ENCODE results near the gene SAC3D1. TPM values are rescaled to one million over a fixed set of nuclear protein-coding genes. Genes with fewer than 3 reads are reported as not detected.

Gene SAC3D1
- total and polyA plus RNA-seq, 2 of the 4 experiments (the other 2 are of a cell fraction) = 2.9 to 13.2 TPM

- H2AFZ ChIP-seq (replicated peaks; ENCODE audit: low read length, poor library complexity) = no peak within 1 kb of the TSS
- no peak within 1 kb of the TSS for H3K9ac ChIP-seq (ENCODE audit: low read depth, low read length)
- no peak within 1 kb of the TSS for H2BK5ac ChIP-seq (ENCODE audit: low read depth, low read length, poor library complexity, severe bottlenecking)
- no peak within 1 kb of the TSS for H3K4ac ChIP-seq (ENCODE audit: low read depth, low read length)
- no peaks in the 10 kb centered on the region for H4K20me1 ChIP-seq (ENCODE audit: insufficient read depth, low read length)
- no peak within 1 kb of the TSS for H4K8ac ChIP-seq (ENCODE audit: low read depth in 2 of 2, low read length in 2 of 2)
- H2BK15ac ChIP-seq (ENCODE audit: low read depth, low read length) = no peak within 1 kb of the TSS
- BruUV-seq (replicated peaks) = no TSS peak
- H3K79me1 ChIP-seq (ENCODE audit: low read depth in 1 of 2, low read length in 2 of 2) = no peaks in the 10 kb centered on the region
- in situ Hi-C loops (cut with MboI; ENCODE audit: low sequenced_read_pairs) (no loop called here), dilution Hi-C loops (cut with HindIII; ENCODE audit: low sequenced_read_pairs, unreplicated experiment) (no loop called here), intact Hi-C loops (cut with micrococcal nuclease) (no loop called here)
- TF ChIP-seq BHLHE40 (IDR thresholded peaks at IDR 0.05; ENCODE audit: low read depth, low read length) = no peak
- TF ChIP-seq RAD21 (IDR thresholded peaks at IDR 0.05; ENCODE audit: low read length) = no peak
- TF ChIP-seq CTCF (conservative IDR thresholded peaks at IDR 0.05; ENCODE audit: low read depth, low read length) = no peak
- no peak for TF ChIP-seq RFX5 (IDR thresholded peaks at IDR 0.05; ENCODE audit: low read depth, low read length)
- no peak for TF ChIP-seq ELK1 (IDR thresholded peaks at IDR 0.05; ENCODE audit: borderline replicate concordance, low read depth, low read length)
- no peak for TF ChIP-seq MXI1 (IDR thresholded peaks at IDR 0.05; ENCODE audit: borderline replicate concordance, low read depth, low read length)
- no peak within 1 kb of the TSS for H3K4me3 ChIP-seq (ENCODE audit: insufficient read depth, low read depth, low read length)
- peaks cover 25% of the 10 kb centered on the region; the same call in 1 of the 2 replicates for H3K27me3 ChIP-seq (ENCODE audit: control insufficient read depth, insufficient read depth, low read length)
- ChIA-PET CTCF (interaction anchor here (0.8 to 1.0 kb wide), 3 partner anchors 13 to 18 kb away, joined by 3 to 8 read pairs (median 3); no protein-coding TSS in a partner anchor), POLR2A (ENCODE audit: unreplicated experiment) (no interaction called here)
- peak within 1 kb of the TSS; percentile 37 for H2AK9ac ChIP-seq (replicated peaks; ENCODE audit: low read depth, low read length, poor library complexity)
- H3K18ac ChIP-seq (ENCODE audit: low read depth, low read length) = no peak within 1 kb of the TSS
- H3K27ac ChIP-seq (ENCODE audit: insufficient read depth, low read length) = no peak within 1 kb of the TSS
- no peak within 1 kb of the TSS for H2BK120ac ChIP-seq (ENCODE audit: low read depth, low read length)
- H3K23ac ChIP-seq (ENCODE audit: low read depth, low read length) = no peak within 1 kb of the TSS; the same call in 1 of the 2 replicates
- no peak for DNase-seq
- H3K56ac ChIP-seq (ENCODE audit: extremely low read depth, insufficient read depth, low read length) = no peak within 1 kb of the TSS
- no peak within 1 kb of the TSS for H4K5ac ChIP-seq (ENCODE audit: low read depth, low read length)
- H3K14ac ChIP-seq (replicated peaks; ENCODE audit: low read depth, low read length) = no peak within 1 kb of the TSS
- no peaks in the 10 kb centered on the region for H3K36me3 ChIP-seq (ENCODE audit: control insufficient read depth, insufficient read depth, low read length)
- H3K4me2 ChIP-seq (ENCODE audit: low read depth, low read length) = no peak within 1 kb of the TSS
- 30% methylated on average over 2 of the region's 8 CpGs; no CpG with 5 or more reads in 1 of the 2 experiments for WGBS, 2 experiments (ENCODE audit: extremely low coverage in 2 of 2, insufficient read length in 1 of 2)
- no peaks in the 10 kb centered on the region for H3K4me1 ChIP-seq (ENCODE audit: control insufficient read depth, insufficient read depth, low read length)
- H3K9me1 ChIP-seq (ENCODE audit: insufficient read depth, low read length) = peaks cover 5% of the 10 kb centered on the region; the same call in 1 of the 2 replicates
- no peak for ATAC-seq (ENCODE audit: low read depth)
- H2AK5ac ChIP-seq (ENCODE audit: low read depth, low read length) = no peak within 1 kb of the TSS
- H2BK20ac ChIP-seq (ENCODE audit: low read depth, low read length) = no peak within 1 kb of the TSS
- H4K91ac ChIP-seq (ENCODE audit: insufficient read depth, low read depth, low read length) = no peak within 1 kb of the TSS
- no peaks in the 10 kb centered on the region for H3K9me3 ChIP-seq (ENCODE audit: control insufficient read depth, insufficient read depth, low read length)
Measured at GRCh38 chr11:65058419-65059054, 17.5 kb downstream of the SAC3D1 start, which contains the start of gene NAALADL1. NAALADL1 (minus strand) TSS chr11:65058553; CDS start chr11:65058521, 32 bp downstream.
